ENCODE results near the gene MPPE1.

Gene MPPE1

DNA sequence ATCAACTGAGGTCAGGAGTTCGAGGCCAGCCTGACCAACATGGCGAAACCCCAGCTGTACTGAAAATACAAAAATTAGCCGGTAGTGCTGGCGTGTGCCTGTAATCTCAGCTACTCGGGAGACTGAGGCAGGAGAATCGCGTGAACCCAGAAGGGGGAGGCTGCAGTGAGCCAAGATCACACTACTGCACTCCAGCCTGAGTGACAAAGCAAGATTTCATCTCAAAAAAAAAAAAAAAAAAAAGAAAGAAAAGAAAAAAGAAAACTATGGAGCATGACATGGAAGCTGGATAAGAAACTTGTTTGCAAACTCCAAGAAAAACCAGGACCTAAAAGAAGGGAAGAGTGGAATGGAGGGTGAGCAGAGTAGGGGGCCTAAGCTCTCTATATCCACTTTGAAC lies 58.8 kb downstream of the MPPE1 start:
- no peak overlapping the region; the same call in 1 of the 2 replicates for H3K4me2 ChIP-seq (ENCODE audit: low read depth, low read length)
- no peak for DNase-seq
- no peak for TF ChIP-seq EZH2phosphoT487 (IDR thresholded peaks at IDR 0.05; ENCODE audit: low read length)
- no peak overlapping the region for H3K27ac ChIP-seq (ENCODE audit: low read length)
- peaks cover 24% of the 10 kb centered on the region for H3K79me2 ChIP-seq (ENCODE audit: low read length)
- H4K20me1 ChIP-seq (ENCODE audit: insufficient read depth, low read length): no peaks in the 10 kb centered on the region
- no peaks in the 10 kb centered on the region for H3K9me2 ChIP-seq (replicated peaks; ENCODE audit: insufficient read depth, low read length)
- H3K9ac ChIP-seq (ENCODE audit: low read length): no peak overlapping the region; the same call in 1 of the 2 replicates
- H3K36me3 ChIP-seq (replicated peaks; ENCODE audit: insufficient read depth, low read length): no peaks in the 10 kb centered on the region
- peaks cover 9% of the 10 kb centered on the region for H3F3A ChIP-seq (ENCODE audit: insufficient read depth, low read length)
- H2AFZ ChIP-seq (ENCODE audit: low read length): peak overlapping the region; percentile 89; the same call in 1 of the 2 replicates
- H3K27me3 ChIP-seq (replicated peaks; ENCODE audit: insufficient read depth, low read length): no peaks in the 10 kb centered on the region
- no peaks in the 10 kb centered on the region for H3K9me3 ChIP-seq (replicated peaks; ENCODE audit: insufficient read depth, low read length)
- peaks cover 9% of the 10 kb centered on the region for H3K4me1 ChIP-seq (ENCODE audit: low read length)
- H3K4me3 ChIP-seq (ENCODE audit: low read length): no peak overlapping the region

DNA sequence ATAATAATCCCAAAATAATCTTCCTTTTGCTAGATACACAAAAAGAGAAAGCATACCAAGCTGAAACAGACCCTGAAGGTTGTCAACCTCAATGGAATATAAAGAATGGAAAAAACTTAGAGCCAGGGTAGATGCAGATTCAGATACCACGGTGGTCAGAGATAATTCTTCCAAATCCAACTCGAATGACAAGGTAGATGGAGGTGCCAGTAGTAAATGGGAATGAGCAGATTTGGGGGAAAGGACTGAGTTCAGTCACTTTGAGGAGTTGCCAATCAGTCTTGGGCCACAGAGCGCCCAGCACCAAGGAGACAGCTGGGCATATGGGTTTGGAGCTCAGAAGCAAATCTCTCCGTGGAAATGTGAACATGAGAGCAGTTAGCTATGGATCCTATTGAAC lies 60.3 kb downstream of the MPPE1 start:
- TF ChIP-seq EZH2phosphoT487 (IDR thresholded peaks at IDR 0.05; ENCODE audit: low read length) (no peak), EZH2 (optimal IDR thresholded peaks at IDR 0.05; ENCODE audit: low read depth, low read length) (no peak)
- TF ChIP-seq, protein P1, sequence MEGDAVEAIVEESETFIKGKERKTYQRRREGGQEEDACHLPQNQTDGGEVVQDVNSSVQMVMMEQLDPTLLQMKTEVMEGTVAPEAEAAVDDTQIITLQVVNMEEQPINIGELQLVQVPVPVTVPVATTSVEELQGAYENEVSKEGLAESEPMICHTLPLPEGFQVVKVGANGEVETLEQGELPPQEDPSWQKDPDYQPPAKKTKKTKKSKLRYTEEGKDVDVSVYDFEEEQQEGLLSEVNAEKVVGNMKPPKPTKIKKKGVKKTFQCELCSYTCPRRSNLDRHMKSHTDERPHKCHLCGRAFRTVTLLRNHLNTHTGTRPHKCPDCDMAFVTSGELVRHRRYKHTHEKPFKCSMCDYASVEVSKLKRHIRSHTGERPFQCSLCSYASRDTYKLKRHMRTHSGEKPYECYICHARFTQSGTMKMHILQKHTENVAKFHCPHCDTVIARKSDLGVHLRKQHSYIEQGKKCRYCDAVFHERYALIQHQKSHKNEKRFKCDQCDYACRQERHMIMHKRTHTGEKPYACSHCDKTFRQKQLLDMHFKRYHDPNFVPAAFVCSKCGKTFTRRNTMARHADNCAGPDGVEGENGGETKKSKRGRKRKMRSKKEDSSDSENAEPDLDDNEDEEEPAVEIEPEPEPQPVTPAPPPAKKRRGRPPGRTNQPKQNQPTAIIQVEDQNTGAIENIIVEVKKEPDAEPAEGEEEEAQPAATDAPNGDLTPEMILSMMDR (IDR thresholded peaks at IDR 0.05; ENCODE audit: low read length): no peak
- no peaks in the 10 kb centered on the region for H4K20me1 ChIP-seq (ENCODE audit: insufficient read depth, low read length)
- no peak overlapping the region for H3K4me2 ChIP-seq (ENCODE audit: low read depth, low read length)
- H3F3A ChIP-seq (ENCODE audit: insufficient read depth, low read length): peaks cover 9% of the 10 kb centered on the region
- H3K79me2 ChIP-seq (ENCODE audit: low read length): peaks cover 16% of the 10 kb centered on the region
- H3K4me1 ChIP-seq (ENCODE audit: low read length): peaks cover 5% of the 10 kb centered on the region
- no peaks in the 10 kb centered on the region for H3K9me3 ChIP-seq (replicated peaks; ENCODE audit: insufficient read depth, low read length)
- H3K27ac ChIP-seq (ENCODE audit: low read length): no peak overlapping the region
- H3K27me3 ChIP-seq (replicated peaks; ENCODE audit: insufficient read depth, low read length): no peaks in the 10 kb centered on the region
- H3K9me2 ChIP-seq (replicated peaks; ENCODE audit: insufficient read depth, low read length): no peaks in the 10 kb centered on the region
- no peak overlapping the region for H3K9ac ChIP-seq (ENCODE audit: low read length)
- no peak overlapping the region for H2AFZ ChIP-seq (ENCODE audit: low read length)
- H3K4me3 ChIP-seq (ENCODE audit: low read length): no peak overlapping the region
- no peaks in the 10 kb centered on the region for H3K36me3 ChIP-seq (replicated peaks; ENCODE audit: insufficient read depth, low read length)
- no peak for DNase-seq

DNA sequence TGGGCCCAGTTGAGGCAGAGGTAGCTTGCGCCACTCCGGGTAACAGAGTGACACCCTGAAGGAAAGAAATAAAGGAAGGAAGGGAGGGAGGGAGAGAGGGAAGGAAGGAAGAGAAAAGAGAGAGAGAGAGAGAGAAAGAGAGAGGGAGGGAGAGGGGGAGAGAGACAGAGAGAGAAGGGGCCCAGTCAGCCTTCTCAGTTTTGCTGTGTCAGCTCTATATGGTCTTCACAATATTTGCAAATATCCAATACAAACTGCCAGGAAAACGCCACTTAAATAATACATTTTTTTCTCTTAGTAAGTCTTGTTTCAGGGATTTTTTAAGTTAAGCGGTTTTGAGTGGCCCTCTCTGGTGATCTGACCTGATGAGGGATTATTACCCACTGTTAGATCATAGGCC lies 62.5 kb downstream of the MPPE1 start:
- Histone ChIP-seq H3K9ac (ENCODE audit: low read length) (no peak overlapping the region), H4K20me1 (ENCODE audit: insufficient read depth, low read length) (no peaks in the 10 kb centered on the region), H3K9me2 (replicated peaks; ENCODE audit: insufficient read depth, low read length) (no peaks in the 10 kb centered on the region), H2AFZ (ENCODE audit: low read length) (no peak overlapping the region), H3K9me3 (replicated peaks; ENCODE audit: insufficient read depth, low read length) (no peaks in the 10 kb centered on the region), H3K4me3 (ENCODE audit: low read length) (no peak overlapping the region), H3K4me1 (ENCODE audit: low read length) (peaks cover 4% of the 10 kb centered on the region; the same call in 1 of the 2 replicates), H3K36me3 (replicated peaks; ENCODE audit: insufficient read depth, low read length) (no peaks in the 10 kb centered on the region), H3F3A (ENCODE audit: insufficient read depth, low read length) (peaks cover 6% of the 10 kb centered on the region), H3K79me2 (ENCODE audit: low read length) (no peaks in the 10 kb centered on the region), H3K27me3 (replicated peaks; ENCODE audit: insufficient read depth, low read length) (no peaks in the 10 kb centered on the region), H3K4me2 (ENCODE audit: low read depth, low read length) (no peak overlapping the region), H3K27ac (ENCODE audit: low read length) (no peak overlapping the region)
- DNase-seq: no peak
- TF ChIP-seq EZH2phosphoT487 (IDR thresholded peaks at IDR 0.05; ENCODE audit: low read length) (no peak), EZH2 (optimal IDR thresholded peaks at IDR 0.05; ENCODE audit: low read depth, low read length) (no peak)
- TF ChIP-seq, protein P1 (IDR thresholded peaks at IDR 0.05; ENCODE audit: low read length): no peak

DNA sequence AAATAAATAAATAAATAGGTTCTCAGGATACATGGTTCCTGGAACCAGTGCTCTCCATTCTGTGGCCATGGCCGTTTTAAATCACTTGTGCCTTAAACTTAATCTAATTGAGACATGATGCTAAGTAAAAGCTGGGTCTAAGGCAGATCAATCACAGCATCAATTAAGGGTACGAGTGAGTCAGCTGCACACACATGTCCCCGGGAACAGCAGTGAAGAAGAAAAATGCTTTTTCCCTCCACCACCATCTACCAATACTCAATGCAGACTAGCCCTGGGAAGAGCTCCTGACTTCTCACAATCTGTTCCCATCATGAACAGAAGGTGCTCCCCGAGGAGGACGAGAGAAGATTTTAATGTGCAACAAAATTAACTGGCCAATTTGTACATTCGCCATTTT lies 63.7 kb downstream of the MPPE1 start:
- Histone ChIP-seq H4K20me1 (ENCODE audit: insufficient read depth, low read length) (no peaks in the 10 kb centered on the region), H3K9me2 (replicated peaks; ENCODE audit: insufficient read depth, low read length) (no peaks in the 10 kb centered on the region), H3K4me2 (ENCODE audit: low read depth, low read length) (no peak overlapping the region), H3K36me3 (replicated peaks; ENCODE audit: insufficient read depth, low read length) (no peaks in the 10 kb centered on the region), H3F3A (ENCODE audit: insufficient read depth, low read length) (no peaks in the 10 kb centered on the region), H3K4me1 (ENCODE audit: low read length) (no peaks in the 10 kb centered on the region), H3K79me2 (ENCODE audit: low read length) (no peaks in the 10 kb centered on the region), H3K27me3 (replicated peaks; ENCODE audit: insufficient read depth, low read length) (no peaks in the 10 kb centered on the region), H2AFZ (ENCODE audit: low read length) (no peak overlapping the region), H3K27ac (ENCODE audit: low read length) (no peak overlapping the region), H3K9me3 (replicated peaks; ENCODE audit: insufficient read depth, low read length) (no peaks in the 10 kb centered on the region), H3K9ac (ENCODE audit: low read length) (no peak overlapping the region), H3K4me3 (ENCODE audit: low read length) (no peak overlapping the region)
- no peak for DNase-seq
- TF ChIP-seq EZH2 (optimal IDR thresholded peaks at IDR 0.05; ENCODE audit: low read depth, low read length) (no peak), EZH2phosphoT487 (IDR thresholded peaks at IDR 0.05; ENCODE audit: low read length) (no peak)
- TF ChIP-seq, protein P1 (IDR thresholded peaks at IDR 0.05; ENCODE audit: low read length): no peak
